Measurements from ENCODE around the gene DBNDD1.

DBNDD1 gene

DNA sequence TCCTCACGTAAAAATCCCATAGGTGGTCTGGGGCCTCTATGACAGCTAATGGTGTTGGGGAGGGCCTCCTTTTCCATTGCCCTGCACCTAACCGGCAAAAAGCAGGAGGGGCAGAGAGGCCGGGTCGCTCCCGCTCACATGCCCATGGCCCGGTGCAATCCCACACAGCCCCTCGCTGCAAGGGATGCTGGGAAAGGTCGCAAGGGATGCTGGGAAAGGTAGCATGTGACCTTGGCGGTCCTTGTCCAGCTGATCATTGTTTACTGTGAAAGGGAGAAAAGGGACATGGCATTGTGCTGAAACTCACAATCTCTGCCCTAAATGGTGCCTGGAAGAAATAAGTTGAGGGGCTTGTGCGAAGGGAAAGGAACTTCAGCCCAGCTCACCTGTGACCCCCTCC is 60.7 kb downstream of the DBNDD1 start:
- DNase-seq = no peak

GRCh38 chr16:89958068-89958467 is 61.2 kb downstream of the DBNDD1 start:
- DNase-seq = peak; percentile 33

GRCh38 chr16:89957216-89957785 is 62.0 kb downstream of the DBNDD1 start:
- DNase-seq = no peak

- DNase-seq = no peak
These were observed 62.6 kb downstream of the DBNDD1 start for GRCh38 chr16:89956505-89957215.

GRCh38 chr16:89955001-89955685 is 64.1 kb downstream of the DBNDD1 start:
- no peak for DNase-seq

All from fibroblast of skin of scalp (primary cell).